NB4 (cell line): ENCODE data around the gene CHST15.
"Not testable (repeated sequence)": the region's sequence is repeated elsewhere in the genome, so short reads cannot be mapped to it uniquely, and the experiment has no call there.

ENCODE experiments used
- DNase-seq: peaks from one replicate; pipeline ENCODE4 v3.0.0; 2010; ENCODE audit warnings: low read depth
- H3K4me3 ChIP-seq: one replicate; pipeline ENCODE4 v1.5.1; 2011; ENCODE audit warnings: mild to moderate bottlenecking, low read depth, low read length, moderate library complexity
- CTCF ChIP-seq: IDR thresholded peaks from one replicate; pipeline ENCODE4 v1.5.1; 2012; ENCODE audit warnings: low read depth, low read length
- MAX ChIP-seq: IDR thresholded peaks from 2 replicates; pipeline ENCODE4 v1.6.1; 2011; ENCODE audit warnings: low read depth, low read length
- MYC ChIP-seq: IDR thresholded peaks from 2 replicates; pipeline ENCODE4 v1.6.1; 2011; ENCODE audit warnings: low read depth, low read length
- POLR2A ChIP-seq: IDR thresholded peaks from 2 replicates; pipeline ENCODE4 v1.6.1; 2011; ENCODE audit warnings: mild to moderate bottlenecking; ENCODE audit not compliant: insufficient read length; ENCODE audit errors: extremely low read depth

Gene CHST15

GRCh38 chr10:124104011-124104627 is 10.7 kb upstream of the CHST15 start:
- no peak for DNase-seq
- H3K4me3 ChIP-seq: no peak overlapping the region
- no peak for TF ChIP-seq MAX
- TF ChIP-seq POLR2A: no peak
- no peak for TF ChIP-seq CTCF
- no peak for TF ChIP-seq MYC

GRCh38 chr10:124101351-124101750 is 8.0 kb upstream of the CHST15 start:
- DNase-seq: no peak
- TF ChIP-seq MYC: no peak
- TF ChIP-seq POLR2A: no peak
- no peak for TF ChIP-seq CTCF
- TF ChIP-seq MAX: no peak
- no peak overlapping the region for H3K4me3 ChIP-seq

- not testable (repeated sequence) for DNase-seq, H3K4me3 ChIP-seq
These were observed 7.3 kb upstream of the CHST15 start for GRCh38 chr10:124100651-124101050.

- DNase-seq: no peak
- TF ChIP-seq MAX (no peak), MYC (no peak), POLR2A (no peak), CTCF (no peak)
- H3K4me3 ChIP-seq: no peak overlapping the region
These were observed 6.7 kb upstream of the CHST15 start for GRCh38 chr10:124100124-124100523.

GRCh38 chr10:124099604-124100003 is 6.2 kb upstream of the CHST15 start:
- DNase-seq: no peak
- TF ChIP-seq POLR2A (no peak), MYC (no peak), CTCF (no peak)
- no peak overlapping the region for H3K4me3 ChIP-seq

- no peak for DNase-seq
- TF ChIP-seq MYC: no peak
- TF ChIP-seq MAX: no peak
- no peak for TF ChIP-seq POLR2A
- TF ChIP-seq CTCF: no peak
- H3K4me3 ChIP-seq: no peak overlapping the region
These were observed 5.2 kb upstream of the CHST15 start for GRCh38 chr10:124098575-124098974.
